Activated CD4-positive, alpha-beta T cell treated with anti-CD3 and anti-CD28 coated beads, Interleukin-2, amount 50 U/mL, for 1 hour (primary cell): Measurements from ENCODE around the gene TAS2R41.
"Not testable (repeated sequence)": the region's sequence is repeated elsewhere in the genome, so short reads cannot be mapped to it uniquely, and the experiment has no call there.

ENCODE experiments used
- DNase-seq: peaks from one replicate; pipeline ENCODE4 v3.0.0-alpha.2; 2020

Gene TAS2R41

DNA sequence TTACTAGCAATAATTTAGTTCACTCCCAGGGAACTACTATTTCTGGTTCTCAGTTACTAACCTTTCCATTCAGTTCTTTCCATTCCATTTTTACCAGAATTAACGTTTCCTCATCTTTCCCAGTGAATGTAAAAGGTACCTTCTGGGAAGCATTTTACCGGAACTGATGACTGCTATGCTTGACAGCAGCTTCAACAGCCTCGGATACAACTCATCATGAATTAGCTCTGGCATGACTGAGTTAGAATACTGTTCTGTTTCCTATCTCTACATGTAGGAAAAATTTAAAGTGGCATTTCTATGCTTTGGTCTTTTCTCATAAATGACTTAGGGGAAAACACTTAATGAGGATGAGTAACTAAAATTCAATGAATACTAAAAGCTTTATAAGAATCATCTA lies 18.6 kb downstream of the TAS2R41 start:
- no peak for DNase-seq

DNA sequence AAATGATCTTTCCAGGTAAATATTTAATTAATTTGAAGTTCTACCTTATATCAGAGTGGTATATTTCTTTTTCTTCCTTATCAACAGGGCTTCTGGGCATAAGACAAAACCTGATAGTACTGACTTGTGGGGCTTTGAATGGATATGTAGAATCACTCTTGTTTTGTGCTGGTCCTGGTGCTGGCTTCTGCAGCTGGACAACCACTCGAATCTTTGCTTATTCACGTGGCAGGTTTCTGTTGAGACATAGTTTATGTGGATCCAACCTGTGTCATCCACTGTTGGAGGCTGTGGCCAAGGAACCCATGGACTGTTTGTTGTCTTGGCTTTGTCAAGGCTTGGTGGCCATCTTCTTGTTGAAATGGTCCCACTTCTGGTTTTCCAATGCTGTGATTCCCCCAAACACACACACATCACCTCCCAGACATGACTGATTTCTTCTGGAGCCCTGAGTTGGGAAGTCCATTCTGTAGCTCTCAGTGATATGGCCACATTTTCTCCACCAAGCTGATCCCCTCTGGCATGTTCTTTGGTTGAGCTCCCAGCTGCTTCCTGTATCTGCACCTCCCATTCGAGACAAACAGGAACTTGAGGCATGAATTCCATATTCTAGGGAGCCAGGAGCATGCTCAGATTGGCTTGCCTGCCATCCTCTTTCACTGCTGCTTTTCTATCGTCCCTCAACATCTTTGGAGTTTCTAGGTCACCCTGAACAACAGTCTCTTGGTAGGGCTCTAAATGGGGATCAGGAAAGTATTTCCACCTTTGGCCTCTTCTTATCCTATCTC lies 19.5 kb downstream of the TAS2R41 start:
- no peak for DNase-seq

DNA sequence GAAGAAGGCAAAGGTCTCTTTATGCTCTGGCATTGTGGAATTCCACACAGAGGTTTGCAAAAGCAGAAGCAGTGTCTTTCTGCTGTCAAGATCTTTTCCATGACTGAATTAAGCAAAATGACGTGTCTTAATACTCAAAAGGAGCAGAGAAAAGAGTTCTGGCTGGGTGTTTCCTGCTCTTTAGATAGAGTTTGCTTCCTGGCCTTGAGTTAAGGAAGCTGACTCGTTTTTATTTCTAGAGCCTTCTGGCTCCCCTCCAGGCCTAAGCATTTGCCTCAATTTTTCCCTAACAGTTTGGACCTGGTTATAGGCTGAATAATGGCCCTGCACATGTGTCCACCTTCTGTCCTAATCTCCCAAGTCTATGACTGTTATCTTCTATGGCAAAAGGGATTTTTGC lies 21.6 kb downstream of the TAS2R41 start:
- no peak for DNase-seq

DNA sequence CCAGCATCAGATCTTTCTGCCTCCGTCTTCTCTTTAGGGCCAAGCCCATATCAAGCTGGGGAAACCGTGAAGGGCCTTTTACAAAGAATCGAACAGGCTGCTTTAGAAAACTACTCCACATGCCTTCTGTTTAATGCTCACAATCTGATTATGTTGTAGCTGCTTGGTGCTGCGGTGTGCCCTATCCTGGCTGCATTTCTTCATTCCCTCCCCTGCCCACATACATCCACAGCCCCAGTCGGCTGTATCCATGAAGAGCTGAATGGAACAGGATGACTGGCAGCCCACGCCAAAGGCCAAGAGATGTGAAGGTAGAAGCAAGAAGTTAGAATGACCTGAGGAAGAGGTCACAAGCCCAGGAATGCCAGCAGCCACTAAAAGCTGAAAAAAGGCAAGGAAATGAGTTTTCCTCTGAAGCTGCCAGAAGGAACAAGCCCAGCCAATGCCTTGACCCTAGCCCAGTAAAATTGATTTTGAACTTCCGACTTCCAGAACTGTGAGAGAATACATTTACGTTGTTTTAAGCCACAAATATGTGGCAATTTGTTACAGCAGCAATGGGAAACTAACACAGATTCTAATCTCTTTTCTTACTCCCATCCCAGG lies 22.2 kb downstream of the TAS2R41 start:
- no peak for DNase-seq

DNA sequence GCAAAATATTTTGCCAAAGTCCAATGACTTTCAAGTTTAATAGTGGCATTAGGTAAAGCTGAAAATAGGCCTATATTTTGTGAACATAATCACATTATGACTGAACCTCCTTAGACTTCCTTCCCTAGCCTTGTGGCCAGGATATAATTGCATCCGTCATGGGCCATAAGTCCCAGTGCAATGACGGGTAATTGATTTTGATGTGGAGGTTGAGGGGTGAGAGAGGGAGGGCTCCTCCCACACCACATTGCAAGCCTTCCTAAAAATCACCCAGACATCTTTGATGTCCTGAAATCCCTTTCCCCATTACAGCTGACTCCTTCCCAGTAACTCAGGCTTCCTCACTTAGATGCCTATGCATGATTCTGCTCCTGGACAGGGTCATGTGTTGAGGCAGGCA lies 25.6 kb downstream of the TAS2R41 start:
- no peak for DNase-seq

DNA sequence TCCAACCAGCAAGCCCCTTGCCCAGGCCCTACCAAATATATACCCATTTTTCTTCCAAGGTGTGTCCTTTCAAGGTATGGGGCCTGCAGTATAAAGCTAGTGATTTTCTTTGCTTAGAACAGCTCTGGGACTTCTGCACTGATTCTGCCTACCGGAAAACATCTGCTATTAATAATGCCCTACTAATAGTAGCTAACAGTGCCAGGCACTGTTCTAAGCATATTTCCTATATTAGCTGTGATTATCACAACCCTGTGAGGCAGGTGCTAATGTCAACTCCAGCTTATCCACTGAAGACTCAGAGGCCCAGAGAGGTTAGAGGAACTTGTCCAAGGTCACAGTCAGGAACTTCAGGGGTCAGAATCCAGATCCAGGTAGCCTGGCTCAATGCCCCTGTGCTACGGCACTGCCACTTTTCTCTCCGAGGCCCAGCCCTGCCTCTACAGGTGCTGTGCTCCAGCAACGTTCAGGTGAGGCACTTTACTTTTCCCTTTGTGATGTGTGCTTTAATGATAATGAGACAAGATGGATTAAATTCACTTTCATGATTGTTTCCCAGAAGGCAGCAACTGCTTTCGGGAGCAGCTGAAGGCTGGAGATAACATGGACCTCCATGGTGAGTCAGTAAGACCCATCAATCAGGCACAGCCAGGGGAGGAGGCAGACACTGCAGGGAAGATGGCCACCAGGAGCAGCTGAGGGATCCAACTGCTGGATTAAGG lies 26.7 kb downstream of the TAS2R41 start:
- no peak for DNase-seq

DNA sequence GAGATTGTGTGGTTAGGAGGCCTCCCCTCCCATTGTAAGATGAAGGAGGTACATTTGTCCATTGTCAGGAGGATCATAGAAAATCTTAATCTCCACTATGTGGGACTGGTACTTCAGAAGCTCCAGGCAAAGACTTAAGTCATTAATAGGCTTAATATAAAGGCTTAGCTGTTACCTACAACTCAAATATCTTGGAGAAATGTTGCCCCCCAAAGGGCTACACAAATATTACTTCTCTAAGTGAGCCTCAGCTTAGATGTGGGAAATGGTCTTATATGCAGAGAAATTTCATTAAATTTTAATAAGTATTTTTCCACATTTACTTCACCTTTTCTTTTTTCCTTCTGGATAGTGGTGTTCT lies 27.2 kb downstream of the TAS2R41 start:
- DNase-seq = no peak

DNA sequence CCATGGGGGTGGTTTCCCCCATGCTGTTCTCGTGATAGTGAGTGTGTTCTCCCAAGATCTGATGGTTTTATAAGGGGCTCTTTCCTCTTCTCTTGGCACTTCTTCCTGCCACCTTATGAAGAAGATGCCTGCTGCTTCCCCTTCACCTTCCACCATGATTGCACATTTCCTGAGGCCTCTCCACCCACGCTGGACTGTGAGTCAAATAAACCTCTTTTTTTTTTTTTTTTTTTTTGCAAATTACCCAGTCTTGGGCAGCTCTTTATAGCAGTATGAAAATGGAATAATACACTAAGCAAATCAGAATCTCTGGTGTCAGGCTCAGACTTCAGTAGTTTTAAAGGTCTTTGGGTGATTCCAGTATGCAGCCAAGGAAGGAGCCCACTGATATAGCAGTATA lies 28.2 kb downstream of the TAS2R41 start:
- no peak for DNase-seq

DNA sequence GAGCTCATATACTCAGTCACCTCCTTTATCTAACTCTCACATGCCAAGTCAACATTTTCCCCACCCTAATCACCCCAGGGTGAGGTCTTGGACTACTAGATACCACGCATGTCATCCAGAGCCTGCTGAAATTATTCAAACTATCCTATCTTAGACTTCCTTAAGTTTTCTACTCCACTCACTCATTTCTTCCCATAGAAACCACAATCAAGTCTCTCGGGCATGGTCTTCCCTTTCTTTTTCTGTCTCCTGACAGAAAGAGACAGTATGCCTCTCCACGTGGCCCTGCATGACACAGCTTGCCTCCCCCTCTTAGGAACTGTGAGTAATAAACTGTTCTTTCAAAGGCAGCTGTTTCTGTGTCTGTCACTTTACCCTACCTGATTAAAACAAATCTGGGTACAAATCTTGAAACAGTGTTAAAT lies 29.4 kb downstream of the TAS2R41 start:
- no peak for DNase-seq

DNA sequence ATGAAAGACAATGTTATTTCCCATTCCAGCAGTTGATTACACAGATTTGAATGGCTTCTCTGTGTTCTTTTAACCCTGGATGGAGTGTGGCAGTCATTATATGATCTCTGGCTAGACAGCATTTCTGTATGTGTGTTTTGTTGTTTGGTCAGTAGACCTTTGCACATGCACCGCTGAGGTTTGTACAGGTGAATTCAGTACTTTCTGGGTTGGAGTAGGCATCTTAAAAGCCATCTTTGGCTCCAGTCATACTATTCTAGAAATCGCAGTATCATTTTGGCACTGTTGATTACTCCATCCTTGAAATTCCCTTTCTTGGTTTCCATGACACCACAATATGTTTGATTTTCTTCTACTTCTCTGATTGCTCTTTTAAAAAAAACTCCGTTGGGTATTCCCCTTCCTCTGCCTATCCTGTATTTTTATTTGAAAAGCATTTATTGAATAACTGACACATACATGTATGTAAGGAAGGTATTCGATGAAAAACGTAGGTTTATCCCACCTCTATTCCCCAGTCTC lies 29.9 kb downstream of the TAS2R41 start:
- DNase-seq = no peak

DNA sequence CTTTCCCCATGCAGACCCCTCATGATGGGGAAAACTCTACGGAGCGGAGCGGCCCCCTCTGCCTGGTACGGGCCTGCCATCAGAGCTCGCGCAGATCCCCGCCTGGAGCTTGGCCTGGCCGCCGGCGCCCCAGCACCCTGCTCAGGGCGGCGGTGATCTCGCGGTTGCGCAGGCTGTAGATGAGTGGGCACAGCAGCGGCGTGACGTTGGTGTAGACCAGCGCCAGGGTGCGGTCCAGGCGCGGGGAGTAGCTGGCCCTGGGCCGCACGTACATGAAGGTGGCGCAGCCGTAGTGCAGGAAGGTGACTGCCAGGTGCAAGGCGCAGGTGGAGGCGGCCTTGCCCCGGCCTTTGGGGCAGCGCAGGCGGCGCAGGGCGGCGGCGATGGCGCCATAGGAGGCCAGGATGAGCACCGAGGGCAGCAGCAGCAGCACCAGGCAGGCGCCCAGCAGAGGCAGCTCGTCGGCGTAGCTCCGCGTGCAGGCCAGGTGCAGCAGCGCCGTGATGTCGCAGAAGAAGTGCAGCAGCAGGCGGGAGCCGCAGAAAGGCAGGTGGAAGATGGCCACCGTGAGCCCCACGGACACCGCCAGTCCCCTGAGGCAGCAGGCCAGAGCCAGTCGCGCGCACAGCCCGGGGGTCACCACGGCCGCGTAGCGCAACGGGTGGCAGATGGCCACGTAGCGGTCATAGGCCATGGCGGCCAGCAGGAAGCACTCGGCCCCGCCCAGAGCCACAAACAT lies 33.4 kb downstream of the TAS2R41 start:
- no peak for DNase-seq

DNA sequence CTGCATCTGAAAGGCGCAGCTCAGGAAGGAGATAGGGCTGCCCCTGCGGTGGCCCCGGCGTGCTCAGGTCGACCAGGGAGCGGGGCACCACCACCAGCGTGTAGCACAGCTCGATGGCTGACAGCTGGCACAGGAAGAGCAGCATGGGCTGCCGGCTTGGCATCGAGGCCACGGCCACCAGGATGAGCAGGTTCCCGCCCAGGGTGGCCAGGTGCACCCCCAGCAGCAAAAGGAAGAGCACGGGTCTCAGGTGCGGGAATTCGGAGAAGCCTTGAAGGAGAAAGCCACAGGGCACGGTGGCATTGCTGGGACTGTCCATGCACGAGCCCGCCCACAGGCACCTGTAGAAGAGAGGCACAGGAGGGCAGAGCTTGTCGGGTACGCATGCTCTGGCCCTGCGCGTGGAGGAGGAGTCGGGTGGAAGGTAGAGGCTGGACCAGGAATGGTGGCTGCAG lies 33.9 kb downstream of the TAS2R41 start:
- no peak for DNase-seq

DNA sequence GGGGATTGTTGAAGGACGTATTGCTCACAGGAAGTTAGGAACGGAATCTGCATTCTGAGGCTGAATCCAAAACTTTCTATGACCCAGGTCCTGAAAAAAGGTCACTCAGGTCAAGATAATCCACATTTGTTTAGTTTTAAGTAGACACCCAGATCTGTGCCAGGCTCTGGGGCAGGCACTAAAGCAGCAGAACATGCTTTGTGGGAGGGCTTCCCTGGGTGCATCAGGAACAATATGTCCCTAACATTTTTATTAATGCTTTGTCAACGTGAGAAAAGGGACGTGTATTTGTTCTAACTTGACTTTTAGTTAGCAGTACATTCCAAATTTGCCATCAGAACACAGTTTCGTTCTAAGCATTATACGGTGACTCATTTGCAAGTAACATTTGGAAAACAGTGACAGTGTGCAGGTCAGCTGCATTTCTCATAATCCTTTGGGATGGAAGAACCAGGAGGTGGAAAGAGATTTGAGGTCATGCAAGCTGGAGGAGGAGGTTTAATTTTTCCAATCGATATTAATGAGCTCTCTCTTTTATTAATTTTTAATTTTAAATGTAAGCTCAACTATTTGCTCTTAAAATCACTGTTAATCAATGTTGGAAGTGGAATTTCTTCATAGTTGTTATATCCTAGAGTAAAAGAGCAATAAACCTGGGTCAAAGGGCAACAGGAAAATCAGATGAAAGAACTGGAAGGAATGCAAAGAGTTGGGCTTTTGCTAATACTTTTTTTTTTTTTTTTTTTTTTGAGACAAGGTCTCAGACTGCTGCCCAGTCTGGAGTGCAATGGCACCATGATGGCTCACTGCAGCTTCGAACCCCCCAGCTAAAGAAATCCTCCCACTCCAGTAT lies 35.0 kb downstream of the TAS2R41 start:
- DNase-seq = no peak

DNA sequence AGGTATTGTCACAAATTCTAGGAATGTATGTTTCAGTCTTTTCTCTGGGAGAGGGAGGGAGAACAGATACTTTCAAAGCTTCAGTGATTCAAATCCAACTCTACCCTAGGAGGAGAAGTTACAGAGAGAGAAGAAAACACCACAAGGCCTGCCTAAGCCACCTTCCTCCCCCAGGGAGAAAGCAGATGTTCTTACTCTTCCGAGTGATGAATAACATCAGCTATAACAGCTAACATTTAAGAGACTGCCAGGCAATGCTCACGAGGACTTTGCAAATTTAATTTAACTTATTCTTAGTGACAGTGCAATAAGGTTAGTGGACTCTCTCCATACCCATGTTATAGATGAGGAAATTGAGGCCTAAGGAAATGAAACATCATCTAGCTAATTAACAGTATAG lies 36.8 kb downstream of the TAS2R41 start:
- no peak for DNase-seq

DNA sequence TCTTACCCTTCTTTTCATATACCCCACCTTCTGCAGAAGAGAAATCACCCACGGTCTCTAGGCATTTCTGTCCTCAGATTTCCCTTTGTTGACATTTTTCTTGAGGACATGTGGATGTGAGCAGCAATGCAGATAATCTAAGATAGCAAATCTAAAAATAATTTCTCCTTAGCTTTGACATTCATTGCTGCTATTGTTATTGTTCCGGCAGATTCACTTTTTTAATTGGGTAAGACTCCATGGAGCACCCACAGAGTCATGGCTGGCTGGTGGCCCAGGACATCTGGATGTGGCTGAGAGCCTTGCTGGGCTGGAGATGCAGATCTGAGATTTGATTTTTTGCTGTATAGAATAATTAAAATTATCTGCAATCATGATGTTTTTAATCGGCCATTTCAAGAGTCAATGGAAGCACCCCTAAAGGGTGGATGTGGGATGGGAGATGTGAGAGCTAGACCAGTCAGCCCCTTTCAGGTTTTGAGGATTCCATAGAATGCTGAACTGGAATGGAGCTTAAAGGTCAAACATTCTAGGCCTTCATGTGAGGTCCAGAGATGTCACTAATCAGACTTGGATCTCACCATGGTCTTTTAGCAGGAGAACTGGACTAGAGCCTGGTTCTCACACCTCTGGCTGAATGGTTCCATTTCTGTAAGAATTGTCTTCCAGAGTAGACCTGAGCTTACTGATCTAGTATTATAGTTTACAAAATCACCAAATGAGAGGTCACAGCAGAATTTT lies 37.5 kb downstream of the TAS2R41 start:
- DNase-seq = no peak

DNA sequence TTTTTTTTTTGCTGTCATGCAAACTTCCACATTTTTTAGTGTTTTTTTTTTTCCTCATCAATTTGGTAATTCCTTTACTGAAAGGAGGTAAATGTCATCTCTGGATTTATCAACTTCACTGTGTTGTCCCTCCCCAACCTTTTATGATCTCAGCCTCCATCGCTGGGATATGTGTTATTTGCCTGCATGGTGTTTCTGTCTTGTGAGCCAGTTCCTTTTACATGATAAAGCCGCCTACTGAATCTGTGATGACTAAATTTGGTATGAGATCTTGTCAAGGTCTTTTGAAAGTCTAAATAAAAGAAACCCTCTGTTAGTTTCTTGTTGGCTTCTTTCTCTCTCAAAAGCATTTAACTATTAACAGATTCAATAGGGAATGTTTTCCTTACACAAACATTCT lies 39.3 kb downstream of the TAS2R41 start:
- DNase-seq = no peak

DNA sequence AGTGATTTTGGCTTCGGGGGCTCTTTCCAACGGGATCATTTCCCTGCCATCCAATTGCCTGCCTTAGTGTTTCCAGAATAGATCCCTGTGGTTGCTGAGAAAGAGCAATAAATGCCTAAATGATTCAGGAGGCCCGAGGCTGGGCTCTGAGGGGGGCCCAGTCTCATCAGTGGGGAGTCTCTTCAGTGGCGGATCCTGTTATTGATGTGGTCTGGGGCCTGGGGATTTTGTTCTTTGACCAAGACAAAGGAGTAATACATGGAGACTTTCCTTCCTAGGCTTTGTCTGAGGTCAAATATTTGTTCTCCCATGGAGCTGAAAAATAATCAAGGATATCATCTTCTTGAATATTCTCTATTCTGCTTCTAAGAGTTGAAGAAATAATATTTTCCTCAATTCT lies 40.8 kb downstream of the TAS2R41 start:
- no peak for DNase-seq

DNA sequence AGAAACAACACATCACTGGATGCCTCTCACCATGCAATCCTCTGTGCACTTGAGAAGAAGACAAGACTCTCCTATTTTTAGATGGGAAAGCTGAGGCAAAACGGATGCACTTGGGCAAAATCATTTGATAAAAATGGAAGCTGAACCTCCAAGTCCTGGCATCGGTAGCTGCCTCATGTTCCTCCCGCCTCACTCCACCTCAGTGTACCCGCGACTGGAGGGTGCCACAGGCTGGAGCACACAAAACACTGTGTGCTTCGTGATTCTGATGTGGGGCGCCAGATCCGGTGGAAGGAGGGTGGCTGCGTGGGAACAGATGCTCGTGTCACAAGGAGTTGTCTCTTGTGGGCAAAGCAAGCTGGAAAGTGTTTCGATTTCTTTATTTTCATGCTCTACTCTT lies 41.3 kb downstream of the TAS2R41 start:
- DNase-seq = no peak

DNA sequence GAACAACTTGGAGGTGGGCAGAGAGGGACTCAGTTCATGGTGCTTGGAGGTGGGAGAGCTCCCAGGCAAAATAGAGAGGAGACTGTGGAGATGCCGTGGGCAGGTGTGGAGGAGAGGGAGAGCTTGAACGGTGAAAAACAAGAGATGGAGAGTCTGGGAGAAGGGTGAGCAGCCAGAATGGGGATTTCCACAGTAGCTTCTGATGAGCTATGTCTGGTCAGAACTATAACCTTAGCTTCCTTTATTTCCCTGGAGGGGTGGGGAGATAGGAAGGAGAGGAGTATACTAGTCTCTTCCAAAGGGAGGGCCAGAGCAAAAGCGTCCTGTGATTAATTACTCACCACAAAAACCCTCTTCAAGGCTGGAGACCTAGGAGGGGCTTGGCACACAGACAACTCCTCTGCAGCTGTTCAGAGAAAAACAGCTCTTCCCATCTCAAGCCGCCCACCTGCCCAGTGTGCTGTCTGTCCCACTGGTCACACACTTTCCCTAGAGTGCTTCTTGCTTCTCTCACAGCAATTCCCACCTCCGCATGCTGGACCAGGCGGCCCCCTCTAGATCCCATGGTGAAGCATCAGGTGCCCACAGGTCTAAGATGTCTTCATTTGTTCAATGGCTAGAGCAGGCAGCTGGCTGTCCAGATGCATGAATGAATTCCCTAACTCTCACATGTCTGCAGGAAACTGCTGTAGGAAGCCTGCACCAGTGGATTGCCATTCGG lies 41.9 kb downstream of the TAS2R41 start:
- DNase-seq = no peak

DNA sequence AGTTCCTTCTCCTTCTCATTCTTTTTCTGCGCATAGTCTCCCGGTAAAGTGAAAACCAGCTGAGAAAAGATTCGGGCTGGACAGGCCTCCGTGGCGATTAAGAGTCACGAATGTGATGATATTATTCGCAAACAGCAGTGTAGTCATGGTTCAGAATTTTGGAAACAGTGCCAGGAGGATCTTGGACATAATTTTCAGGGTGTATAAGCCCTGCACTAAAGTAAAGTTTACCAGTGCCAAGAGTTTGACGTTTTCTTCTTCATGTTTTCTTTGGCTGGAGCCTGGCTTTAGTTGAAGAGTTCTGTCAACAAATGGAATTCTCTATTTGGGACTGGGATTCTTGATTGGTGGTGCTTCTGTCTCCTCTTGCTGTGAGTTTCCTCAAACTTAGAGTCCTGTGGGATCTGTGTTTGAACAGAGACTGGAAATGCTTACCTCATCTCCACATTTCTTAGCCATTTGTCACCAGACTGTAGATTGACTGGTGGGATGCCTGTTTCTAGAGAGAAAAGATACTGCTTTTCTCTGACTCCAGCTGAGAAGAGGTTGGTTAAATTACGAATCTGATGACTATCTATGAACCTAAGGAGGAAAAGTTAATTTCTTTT lies 44.7 kb downstream of the TAS2R41 start:
- not testable (repeated sequence) for DNase-seq
